BE2C (cell line): Measurements from ENCODE around the gene TTLL4. TPM values are rescaled to one million over a fixed set of nuclear protein-coding genes. Genes with fewer than 3 reads are reported as not detected.

Source experiments
- DNase-seq: peaks from one replicate; pipeline ENCODE4 v3.0.0-alpha.2; 2020
- H3K27me3 ChIP-seq: fragments of 250-450 bp; sonication (Bioruptor Pico); 2 replicates; pipeline ENCODE4 v1.5.1; 2020; ENCODE audit warnings: mild to moderate bottlenecking
- H3K36me3 ChIP-seq: fragments of 250-450 bp; sonication (Bioruptor Pico); 2 replicates; pipeline ENCODE4 v1.5.1; 2020; ENCODE audit warnings: mild to moderate bottlenecking
- H3K4me1 ChIP-seq: fragments of 250-450 bp; sonication (Bioruptor Pico); 2 replicates; pipeline ENCODE4 v1.5.1; 2020
- H3K4me3 ChIP-seq: 2 replicates; pipeline ENCODE4 v1.5.1; 2011; ENCODE audit warnings: low read depth, low read length
- H3K9me3 ChIP-seq: fragments of 250-450 bp; sonication (Bioruptor Pico); 2 replicates; pipeline ENCODE4 v1.5.1; 2020
- polyA plus RNA-seq: library from polyadenylated mRNA; unstranded; fragments of >200 nt; gene quantifications from one replicate; pipeline ENCODE4 v1.2.1, GENCODE V29; 2012; ENCODE audit warnings: low read depth, missing spikeins; ENCODE audit not compliant: insufficient read length, insufficient read depth
- TF ChIP-seq, protein P1 (sequence below): IDR thresholded peaks from 2 replicates; pipeline ENCODE4 v1.5.1; 2012; ENCODE audit warnings: mild to moderate bottlenecking, low read depth, low read length

Gene TTLL4, protein sequence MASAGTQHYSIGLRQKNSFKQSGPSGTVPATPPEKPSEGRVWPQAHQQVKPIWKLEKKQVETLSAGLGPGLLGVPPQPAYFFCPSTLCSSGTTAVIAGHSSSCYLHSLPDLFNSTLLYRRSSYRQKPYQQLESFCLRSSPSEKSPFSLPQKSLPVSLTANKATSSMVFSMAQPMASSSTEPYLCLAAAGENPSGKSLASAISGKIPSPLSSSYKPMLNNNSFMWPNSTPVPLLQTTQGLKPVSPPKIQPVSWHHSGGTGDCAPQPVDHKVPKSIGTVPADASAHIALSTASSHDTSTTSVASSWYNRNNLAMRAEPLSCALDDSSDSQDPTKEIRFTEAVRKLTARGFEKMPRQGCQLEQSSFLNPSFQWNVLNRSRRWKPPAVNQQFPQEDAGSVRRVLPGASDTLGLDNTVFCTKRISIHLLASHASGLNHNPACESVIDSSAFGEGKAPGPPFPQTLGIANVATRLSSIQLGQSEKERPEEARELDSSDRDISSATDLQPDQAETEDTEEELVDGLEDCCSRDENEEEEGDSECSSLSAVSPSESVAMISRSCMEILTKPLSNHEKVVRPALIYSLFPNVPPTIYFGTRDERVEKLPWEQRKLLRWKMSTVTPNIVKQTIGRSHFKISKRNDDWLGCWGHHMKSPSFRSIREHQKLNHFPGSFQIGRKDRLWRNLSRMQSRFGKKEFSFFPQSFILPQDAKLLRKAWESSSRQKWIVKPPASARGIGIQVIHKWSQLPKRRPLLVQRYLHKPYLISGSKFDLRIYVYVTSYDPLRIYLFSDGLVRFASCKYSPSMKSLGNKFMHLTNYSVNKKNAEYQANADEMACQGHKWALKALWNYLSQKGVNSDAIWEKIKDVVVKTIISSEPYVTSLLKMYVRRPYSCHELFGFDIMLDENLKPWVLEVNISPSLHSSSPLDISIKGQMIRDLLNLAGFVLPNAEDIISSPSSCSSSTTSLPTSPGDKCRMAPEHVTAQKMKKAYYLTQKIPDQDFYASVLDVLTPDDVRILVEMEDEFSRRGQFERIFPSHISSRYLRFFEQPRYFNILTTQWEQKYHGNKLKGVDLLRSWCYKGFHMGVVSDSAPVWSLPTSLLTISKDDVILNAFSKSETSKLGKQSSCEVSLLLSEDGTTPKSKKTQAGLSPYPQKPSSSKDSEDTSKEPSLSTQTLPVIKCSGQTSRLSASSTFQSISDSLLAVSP
- 13.0 TPM for polyA plus RNA-seq

DNA sequence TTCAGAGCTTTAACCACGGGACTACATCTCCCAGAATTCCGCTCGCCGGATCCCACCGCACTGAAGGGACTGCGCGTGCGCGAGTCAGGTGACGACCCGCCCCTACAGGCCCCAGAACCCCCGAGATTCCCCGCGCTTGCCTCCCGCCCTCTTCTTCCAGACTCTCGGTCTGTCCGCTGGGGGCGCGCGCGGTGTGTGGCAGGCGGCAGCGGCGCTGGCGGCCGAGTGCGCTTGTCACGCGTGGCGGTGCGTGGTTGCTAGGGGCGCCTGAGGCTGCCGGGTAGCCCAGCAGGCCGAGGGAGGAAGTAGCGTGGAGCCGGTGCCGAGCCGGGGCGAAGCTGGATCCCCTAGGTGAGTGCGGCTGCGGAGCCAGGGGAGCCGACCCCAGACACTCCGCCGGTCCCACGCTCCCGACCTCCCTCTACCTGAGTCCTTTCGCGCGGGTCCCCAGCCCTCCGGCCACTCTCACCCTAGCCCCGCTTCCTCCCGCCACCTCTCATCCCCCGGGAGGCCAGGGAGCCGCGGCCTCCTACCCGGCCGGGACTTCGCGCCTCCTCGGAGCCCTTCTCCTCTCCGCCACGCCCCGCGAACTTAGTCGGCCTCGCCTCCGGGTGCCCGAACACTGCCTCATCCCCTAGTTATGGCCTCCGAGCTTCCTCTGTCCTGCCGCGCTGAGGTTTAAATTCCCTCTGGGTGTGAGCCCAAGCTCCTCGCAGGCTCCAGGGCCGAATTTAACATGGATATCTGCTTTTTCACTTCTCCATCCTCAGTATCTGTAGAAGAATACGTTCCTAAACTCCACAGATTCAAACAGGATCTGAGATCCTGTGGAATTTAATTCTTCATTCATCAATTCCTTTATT lies at the start of gene TTLL4:
Gene TTLL4 (plus strand): TSS at position 149 of the 863 bp plus-strand sequence. CDS start 26,842 bp downstream, outside the sequence.
- Histone ChIP-seq H3K9me3 (no peaks in the 10 kb centered on the region), H3K36me3 (peaks cover 10% of the 10 kb centered on the region), H3K4me3 (peak within 1 kb of the TSS; percentile 83), H3K4me1 (no peaks in the 10 kb centered on the region), H3K27me3 (no peaks in the 10 kb centered on the region)
- peak; percentile 99 for DNase-seq
- TF ChIP-seq, protein P1, sequence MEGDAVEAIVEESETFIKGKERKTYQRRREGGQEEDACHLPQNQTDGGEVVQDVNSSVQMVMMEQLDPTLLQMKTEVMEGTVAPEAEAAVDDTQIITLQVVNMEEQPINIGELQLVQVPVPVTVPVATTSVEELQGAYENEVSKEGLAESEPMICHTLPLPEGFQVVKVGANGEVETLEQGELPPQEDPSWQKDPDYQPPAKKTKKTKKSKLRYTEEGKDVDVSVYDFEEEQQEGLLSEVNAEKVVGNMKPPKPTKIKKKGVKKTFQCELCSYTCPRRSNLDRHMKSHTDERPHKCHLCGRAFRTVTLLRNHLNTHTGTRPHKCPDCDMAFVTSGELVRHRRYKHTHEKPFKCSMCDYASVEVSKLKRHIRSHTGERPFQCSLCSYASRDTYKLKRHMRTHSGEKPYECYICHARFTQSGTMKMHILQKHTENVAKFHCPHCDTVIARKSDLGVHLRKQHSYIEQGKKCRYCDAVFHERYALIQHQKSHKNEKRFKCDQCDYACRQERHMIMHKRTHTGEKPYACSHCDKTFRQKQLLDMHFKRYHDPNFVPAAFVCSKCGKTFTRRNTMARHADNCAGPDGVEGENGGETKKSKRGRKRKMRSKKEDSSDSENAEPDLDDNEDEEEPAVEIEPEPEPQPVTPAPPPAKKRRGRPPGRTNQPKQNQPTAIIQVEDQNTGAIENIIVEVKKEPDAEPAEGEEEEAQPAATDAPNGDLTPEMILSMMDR = peak; percentile 67

DNA sequence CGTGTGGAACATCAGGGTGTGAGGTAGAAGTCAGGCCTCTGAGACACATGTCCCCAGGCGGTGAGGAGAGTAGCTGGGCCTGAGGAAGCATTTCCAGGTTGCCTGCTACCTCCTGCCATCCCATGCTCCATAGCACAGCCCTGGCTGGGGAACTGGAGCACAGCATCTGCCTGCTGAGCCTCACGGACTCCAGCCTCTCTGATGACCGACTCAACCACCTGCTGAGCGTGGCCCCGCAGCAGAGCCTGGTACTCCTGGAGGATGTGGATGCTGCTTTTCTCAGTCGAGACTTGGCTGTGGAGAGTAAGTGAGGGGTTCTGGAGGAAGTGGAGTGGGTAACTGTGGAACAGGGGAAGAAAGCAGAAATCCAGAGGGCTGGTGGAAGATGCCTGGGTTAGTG lies 48.3 kb upstream of the TTLL4 start:
- Histone ChIP-seq H3K4me3 (no peak overlapping the region), H3K9me3 (no peaks in the 10 kb centered on the region), H3K27me3 (no peaks in the 10 kb centered on the region), H3K4me1 (no peaks in the 10 kb centered on the region), H3K36me3 (peaks cover 54% of the 10 kb centered on the region)
- TF ChIP-seq, protein P1 = no peak
- DNase-seq = no peak

DNA sequence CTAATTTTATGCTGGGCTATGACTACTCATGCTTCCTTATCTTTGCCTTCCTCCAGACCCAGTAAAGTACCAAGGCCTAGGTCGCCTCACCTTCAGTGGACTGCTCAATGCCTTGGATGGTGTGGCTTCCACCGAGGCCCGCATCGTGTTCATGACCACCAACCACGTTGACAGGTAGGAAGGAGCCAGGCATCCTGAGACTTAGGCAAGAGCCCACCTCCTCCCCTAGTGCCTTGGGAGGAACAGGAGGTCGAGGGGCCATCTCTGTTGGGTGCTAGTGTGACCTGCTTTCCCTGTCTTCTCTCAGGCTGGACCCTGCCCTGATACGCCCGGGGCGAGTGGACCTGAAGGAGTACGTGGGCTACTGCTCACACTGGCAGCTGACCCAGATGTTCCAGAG lies 47.8 kb upstream of the TTLL4 start:
- Histone ChIP-seq H3K36me3 (peaks cover 52% of the 10 kb centered on the region), H3K9me3 (no peaks in the 10 kb centered on the region), H3K4me3 (no peak overlapping the region), H3K4me1 (no peaks in the 10 kb centered on the region), H3K27me3 (no peaks in the 10 kb centered on the region)
- TF ChIP-seq, protein P1 = no peak
- DNase-seq = no peak

DNA sequence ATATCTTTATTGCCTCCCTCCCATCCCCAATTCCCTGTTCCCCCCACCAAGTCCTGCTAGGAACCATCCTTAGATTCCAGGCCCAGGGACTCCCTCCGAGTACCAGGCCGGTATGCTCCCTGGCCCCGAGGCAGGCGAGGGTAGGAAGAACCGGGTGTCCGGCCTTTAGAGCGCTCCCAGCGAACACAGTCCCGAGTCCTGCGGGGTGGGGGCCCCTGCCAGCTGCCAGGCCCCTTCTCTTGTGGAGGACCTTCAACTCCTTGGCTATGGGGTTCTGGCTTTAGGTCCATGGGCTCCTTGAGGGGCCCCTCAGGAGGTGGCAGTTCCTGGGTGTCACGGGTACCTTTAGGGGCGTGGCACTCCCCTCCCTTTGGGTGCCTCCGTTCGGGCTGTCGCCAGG lies 46.7 kb upstream of the TTLL4 start:
- H3K4me1 ChIP-seq = no peaks in the 10 kb centered on the region
- no peaks in the 10 kb centered on the region for H3K9me3 ChIP-seq
- no peak overlapping the region for H3K4me3 ChIP-seq
- DNase-seq = no peak
- H3K36me3 ChIP-seq = peaks cover 51% of the 10 kb centered on the region
- no peaks in the 10 kb centered on the region for H3K27me3 ChIP-seq
- TF ChIP-seq, protein P1 = no peak

DNA sequence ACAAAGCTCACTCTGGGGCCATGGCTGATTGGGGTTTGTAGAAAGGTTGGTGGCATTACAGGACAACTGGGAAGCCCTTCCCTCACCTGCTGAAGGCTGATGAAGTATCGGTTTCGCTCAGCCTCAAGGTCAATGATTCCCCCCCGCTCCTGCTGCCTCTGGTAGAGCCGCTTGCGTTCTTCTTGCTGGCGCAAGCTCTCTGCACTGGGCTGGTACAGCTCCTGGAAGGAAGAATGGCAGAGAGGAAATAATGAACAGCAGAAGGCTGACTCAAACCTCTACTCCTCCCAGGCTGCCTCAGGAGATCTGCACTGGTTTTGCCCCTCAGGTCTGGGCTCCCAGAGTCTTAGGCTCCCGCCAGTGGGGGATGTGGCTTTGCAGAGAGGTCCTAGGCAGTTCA lies 46.0 kb upstream of the TTLL4 start:
- H3K27me3 ChIP-seq = no peaks in the 10 kb centered on the region
- TF ChIP-seq, protein P1 = no peak
- no peak for DNase-seq
- H3K4me1 ChIP-seq = no peaks in the 10 kb centered on the region
- H3K9me3 ChIP-seq = no peaks in the 10 kb centered on the region
- H3K4me3 ChIP-seq = no peak overlapping the region
- H3K36me3 ChIP-seq = peaks cover 51% of the 10 kb centered on the region
